Activated CD4-positive, CD25-positive, alpha-beta regulatory T cell treated with anti-CD3 and anti-CD28 coated beads, Interleukin-2, amount 50 U/mL, for 16 hours (primary cell): ENCODE results near the gene CD55.

Source experiments
- DNase-seq: peaks from one replicate; pipeline ENCODE4 v3.0.0-alpha.2; 2020; ENCODE audit warnings: low read depth, low spot score

CD55 gene

DNA sequence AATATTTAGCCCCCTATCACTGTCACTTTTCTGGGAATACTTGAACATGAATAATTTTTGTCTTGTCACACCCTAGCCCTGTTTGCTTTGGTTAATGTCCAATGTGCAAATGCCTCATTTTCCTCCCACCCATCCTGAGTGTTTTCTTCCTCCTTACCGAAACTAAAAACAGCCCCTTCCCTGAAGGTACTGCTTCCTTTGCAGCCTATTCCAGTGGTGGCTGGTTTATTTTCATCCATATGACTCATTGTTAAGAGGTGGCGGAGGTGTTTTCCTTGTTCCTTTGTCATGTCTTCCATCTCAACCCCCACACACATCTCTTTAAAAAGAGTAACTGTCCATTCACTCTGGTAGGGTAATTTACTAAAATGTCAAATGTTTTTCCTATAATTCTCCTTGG, 40.4 kb downstream of the CD55 start:
- DNase-seq, result no peak

DNA sequence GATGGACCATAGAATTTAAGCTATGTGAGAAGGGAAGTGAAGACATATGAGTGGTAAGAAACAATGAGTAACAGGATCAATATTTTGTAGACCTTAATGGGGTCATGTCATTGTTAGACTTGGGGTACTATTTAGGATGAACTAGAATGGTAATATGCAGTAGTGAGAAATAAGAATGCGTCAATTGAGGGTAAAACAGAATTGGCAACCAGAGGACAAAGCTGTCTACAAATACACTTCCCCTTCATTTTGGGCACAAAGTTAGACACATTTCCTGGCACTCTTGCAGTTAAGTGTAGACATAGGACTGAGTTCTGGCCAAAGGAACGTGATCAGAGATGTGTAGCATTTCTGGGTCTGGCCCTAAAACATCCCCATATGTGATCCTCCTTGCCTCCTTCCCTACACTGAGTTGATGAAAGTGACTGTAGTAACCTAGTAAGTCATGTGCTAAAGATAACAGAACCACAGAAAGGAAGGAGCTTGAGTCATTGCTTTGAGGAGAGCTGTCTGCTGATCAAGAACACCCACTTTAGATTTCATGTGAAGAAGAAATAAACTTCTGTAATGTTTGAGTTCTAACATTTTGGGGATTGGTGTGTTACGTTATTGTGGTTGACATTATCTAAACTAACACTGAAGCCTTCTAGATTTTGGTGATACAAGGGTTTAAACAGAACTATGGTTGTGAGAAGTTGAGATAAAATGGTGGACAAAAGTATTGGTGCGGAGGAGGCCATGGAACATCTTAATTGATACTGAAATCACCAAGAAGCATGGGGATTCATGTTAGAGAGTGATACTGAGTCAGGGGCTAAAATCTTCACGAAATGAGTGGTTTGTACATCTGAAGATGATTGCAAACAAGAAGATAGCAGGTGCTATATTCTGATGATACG, 41.7 kb downstream of the CD55 start:
- DNase-seq, result no peak

DNA sequence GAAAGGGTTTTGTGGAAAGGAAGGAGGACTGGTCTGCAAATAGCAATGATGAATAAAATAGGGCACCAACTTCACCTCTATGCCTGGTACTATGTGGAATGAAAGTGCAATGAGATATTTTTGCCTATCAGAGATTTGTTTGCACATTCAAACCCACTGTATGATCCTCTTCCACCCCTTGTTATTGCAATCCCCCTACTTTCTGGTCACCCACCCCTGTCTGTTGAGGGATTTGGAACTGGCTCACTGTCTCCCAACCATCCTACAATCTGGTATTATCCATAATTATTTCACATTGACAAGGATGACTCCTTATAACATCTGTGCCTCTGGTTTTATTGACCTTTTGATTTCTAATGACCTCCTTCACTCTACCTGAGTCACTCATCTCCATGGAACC, 42.4 kb downstream of the CD55 start:
- DNase-seq, result no peak

DNA sequence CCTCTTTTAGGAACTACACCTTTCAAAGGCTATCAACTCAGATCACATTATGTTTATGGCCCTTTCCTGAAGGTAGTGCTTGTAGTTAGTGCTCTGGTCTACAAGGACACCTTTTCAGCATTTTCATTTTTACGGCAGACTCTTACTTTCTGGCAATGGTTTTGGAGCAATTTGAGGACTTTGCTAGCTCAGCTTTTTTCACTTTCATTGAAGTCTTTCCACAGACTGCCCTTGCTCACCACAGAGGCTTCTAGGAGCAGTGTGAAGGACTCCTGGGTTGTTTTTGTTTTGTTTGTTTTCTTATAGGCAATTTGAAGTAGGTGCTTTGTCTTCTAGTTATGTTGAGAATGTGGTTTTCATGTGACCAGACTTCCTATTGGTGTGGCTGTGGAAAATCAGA, 43.1 kb downstream of the CD55 start:
- no peak for DNase-seq

DNA sequence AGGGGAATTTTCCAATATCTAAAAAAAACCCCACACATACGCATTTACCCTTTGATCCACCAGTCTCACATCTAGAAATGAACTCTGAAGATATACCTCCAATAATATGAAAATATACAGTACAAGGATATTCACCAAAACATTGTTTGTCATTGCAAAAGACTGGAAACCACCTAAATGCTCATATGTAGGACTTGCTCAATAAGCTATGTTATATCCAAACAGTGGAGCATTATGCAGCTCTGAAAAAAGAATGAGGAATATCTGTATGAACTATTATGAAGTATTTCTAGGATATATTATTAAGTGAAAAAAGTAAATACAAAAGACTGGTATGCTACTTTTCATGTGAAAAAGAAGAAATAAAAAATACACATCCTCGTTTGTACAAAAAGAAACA, 43.6 kb downstream of the CD55 start:
- no peak for DNase-seq

DNA sequence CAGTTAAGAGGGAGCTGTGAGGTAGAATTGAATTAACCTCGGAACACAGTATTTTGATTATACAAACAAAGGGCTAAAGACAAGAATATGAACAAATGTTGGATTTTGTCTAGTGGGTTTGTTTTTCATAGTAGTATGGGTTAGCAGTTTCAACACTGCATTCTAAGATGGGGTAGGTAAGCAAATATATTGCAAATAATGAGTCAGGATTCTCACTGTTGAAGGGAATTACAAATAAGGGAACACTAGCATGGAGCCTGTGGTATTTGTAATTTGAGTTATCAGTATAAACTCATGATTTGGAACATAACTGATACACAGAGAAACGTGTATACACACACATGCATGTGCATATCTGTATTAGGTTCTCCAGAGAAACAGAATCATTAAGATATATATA, 44.5 kb downstream of the CD55 start:
- no peak for DNase-seq

DNA sequence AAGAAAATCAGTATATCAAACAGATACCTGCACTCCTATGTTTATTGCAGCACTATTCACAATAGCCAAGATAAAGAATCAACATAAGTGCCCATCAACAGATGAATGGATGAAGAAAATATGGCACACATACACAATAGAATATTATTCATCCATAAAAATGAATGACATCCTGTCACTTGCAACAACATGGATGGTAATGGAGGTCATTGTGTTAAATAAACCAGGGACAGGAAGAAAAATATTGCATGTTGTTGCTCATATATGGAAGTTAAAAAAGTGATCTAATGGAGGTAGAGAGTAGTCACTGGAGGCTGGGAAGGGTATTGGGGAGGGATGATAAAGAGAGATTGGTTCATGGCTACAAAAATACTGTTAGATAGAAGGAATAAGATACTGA, 67.2 kb downstream of the CD55 start:
- no peak for DNase-seq

DNA sequence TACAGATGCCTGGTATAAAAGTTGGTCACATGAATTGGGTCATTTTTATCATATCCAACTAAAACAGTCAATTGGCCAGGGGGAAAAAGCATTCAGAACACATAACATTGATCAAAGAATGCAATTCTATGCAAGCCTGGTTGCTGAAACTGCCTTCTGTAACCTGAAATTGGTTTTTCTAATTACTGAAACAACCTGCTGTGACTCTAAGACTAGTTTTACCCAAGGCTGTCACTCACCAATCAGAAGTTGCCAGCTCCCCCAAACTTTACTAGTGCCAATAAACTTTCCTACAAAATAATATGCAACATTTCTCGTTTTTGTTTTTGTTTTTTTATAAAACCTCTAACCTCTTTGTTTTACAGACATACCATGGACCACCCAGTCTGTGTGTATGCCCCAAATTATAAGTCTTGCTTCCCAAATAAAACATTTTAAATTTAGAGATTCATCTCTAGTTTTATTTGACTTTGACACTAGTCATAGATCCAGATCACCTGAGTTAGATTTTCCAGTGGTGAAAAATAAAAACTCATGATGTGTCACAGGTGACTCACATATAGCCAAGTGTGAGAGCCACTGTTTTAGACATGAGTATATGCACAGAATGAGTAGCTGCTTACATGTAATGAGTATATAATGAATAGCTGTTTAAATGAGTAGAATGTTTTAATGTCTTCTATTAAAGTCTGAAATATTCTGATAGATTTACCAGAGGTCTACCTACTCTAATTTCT, 68.4 kb downstream of the CD55 start:
- DNase-seq, result no peak

DNA sequence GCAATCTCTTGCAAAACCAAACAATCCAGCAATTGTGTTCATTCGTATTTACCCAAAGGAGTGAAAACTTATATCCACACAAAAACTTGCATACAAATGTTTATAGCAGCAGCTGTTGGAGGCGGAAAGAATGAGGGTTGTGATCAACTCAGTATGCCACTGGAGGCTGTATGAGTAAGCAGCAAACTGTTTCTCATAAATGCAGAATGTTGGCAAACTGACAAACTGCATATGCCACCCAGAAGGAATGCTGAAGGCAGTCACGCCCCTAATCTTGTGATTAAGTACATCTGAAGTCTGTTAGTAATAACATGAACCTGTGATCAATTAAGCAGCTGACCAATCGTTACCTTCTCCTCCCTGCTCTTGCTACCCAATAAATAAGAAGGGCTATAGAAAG, 72.1 kb downstream of the CD55 start:
- no peak for DNase-seq

DNA sequence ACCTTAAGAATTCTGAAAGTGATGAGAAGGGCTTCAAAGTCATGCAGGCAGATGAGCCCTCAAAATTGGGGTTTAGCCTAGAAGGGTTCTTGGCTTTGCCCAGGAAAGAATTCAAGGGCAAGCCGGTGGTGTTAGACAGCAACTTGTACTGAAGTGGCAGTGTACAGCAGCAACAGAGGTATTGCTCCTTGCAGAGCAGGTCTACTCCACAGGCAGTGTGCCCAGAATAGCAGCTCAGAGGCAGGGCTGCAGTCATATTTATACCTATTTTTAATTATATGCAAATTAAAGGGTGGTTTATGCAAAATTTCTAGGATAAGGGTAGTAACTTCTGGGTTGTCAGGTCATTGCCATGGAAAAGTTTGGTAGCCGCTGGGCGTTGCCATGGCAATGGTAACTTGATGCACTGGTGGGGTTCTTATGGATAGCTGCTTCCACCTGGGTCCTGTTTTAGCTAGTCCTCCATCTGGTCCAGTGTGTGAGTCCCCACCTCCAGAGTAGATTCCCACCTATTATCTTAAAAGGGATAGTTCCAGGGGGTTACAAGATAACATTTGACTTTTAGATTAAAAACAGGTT, 74.8 kb downstream of the CD55 start:
- no peak for DNase-seq

DNA sequence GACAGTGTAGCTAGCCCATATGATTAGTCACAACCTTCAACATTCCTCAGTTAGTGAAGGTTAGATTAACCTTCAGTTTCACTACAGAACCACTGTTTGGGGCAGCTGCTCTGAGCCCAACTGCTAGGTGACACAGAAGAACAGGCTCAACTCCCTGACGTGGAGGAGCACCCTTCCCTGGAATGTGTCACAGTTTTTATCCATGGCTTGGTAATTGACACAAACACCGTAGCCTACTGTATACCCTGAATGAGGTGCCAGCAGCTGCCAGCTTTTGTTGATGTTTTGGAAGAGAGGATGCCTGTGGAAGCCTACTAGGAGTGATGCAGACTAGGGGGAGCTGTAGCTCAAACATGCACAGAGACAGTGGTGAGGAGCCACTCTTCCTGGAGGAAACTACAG, 76.0 kb downstream of the CD55 start:
- no peak for DNase-seq

DNA sequence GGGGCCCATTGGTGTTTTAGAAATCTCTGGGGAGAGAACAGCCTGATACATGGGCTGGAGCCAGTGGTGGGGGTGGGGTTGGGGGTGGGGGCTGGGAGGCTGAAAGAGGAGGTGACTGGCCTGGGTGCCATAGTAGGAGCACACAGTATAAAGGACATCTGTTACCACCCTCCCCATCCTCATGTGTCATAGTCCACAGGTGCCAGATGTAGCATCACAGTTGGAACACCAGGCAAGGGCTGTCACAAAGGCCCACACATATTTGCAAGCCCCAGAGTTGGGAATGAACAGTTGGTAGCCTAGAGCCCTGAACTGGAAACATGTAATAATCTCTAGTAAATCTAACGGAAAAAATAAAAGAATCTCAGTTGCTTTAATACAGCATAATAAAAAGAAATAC, 77.5 kb downstream of the CD55 start:
- DNase-seq, result no peak

DNA sequence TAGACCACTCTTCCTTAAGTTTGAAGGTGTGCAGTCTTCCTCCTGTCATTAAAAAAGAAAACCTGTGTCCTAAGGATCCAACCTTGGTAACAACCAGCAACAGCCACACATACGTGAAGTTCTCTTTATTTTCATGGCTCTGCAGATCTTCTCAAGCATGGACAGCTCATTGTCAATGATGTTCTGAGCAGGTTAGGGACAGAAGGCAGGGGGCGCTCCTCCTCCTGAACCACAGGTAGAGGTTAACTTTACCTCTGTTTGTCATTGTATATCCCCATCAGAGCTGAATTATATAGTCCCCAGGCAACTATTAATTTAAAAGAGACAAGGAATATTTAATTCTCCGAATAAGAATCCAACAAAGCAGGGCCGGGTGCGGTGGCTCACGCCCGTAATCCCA, 80.1 kb downstream of the CD55 start:
- DNase-seq, result no peak

DNA sequence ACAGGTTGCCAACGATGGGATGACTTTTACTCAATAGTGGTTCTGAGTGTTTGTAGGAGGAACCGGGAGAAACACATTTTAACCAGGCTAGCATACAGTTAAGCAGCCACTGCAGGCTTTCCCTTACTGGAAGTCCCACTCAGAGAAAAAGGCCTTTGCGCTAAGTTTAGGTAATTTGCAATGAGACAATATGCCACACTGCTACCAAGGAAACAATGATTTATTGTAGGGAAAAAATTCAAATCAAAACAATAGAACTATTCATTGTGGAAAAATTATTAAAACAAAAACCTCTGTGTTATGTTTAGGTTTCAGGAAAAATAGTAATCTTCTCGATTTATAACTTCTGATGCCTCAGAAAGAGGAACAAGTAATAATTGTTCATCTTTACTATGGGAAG, 81.3 kb downstream of the CD55 start:
- DNase-seq, result no peak

DNA sequence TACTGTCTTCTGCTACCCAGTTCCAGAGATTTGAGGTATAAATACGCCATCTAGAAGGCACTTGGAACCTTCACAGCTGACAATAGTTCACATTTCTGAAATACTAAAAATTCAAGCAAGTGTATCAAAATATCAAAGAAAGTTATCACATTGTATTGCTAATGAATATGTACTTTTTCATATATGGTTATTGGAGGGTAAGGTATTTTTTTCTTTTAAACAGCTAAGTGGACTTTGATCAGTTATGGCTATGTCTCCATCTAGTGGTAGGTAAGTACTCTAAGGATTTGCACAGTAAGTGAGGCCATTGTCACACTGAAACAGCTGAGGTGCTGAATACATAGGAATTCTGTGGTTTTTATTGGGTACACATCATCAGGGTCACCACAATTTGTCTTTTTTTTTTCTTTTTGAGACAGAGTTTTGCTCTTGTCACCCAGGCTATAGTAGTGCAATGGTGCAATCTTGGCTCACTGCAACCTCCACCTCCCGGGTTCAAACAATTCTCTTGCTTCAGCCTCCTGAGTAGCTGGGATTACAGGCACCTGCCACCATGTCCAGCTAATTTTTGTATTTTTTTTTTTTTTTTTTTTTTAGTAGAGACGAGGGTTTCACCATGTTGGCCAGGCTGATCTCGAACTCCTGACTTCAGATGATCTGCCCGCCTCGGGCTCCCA, 83.5 kb downstream of the CD55 start:
- no peak for DNase-seq

DNA sequence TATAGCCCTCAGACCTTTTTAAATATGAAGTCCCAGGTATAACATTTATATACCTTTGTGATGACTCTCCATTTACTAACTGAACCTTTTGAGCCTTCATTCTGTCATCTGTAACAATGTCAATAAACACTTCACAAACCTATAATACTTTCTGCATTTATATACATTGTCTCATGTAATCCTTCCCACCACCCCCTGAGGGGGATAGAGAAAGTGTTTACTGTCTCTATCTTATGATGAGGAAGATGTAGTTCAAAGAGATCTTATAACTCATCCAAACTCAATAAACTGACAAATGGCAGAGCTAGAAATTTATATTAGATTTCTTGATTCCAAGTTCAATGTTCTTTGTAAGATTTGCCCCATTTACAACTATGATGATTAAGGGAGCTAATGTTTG, 84.3 kb downstream of the CD55 start:
- DNase-seq, result no peak

DNA sequence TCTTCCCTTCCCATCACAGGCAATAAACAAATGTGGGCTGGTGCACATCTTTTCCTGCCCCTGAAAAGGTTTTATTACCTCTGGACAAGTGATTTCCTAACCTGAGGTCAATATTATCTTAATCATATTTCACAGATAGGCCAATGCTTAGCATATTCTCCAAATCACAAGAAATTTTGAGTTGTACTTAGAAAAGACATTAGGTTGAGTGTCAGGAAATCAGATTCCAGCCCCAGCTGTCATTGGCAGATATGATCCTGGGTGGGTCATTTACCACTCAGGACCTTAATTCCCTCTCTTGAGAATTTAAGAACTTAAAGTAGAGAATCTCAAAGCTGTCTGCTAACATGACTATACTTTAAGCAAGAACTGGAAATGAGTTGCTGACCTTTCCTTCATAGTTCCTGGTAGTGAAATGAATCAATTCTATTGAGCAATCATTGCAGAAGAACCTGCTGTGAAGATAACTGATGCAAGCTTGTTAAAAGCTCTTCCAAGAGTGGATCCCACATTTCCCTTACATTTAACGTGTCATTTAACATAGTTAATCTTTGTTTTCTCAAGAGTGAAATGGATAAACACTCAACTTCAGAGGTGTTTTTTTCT, 86.3 kb downstream of the CD55 start:
- DNase-seq, result no peak
